Suprapubic skin (tissue), 4 donors: ENCODE results near the gene SULT1C4. TPM values are rescaled to one million over a fixed set of nuclear protein-coding genes. Genes with fewer than 3 reads are reported as not detected.

ENCODE experiments used
- DNase-seq, 2 donors: peaks; one replicate each; pipeline ENCODE4 v3.0.0-alpha.2; 2019; ENCODE audit warnings: low spot score in 2 of 2
- H3K27ac ChIP-seq: fragments of 200-600 bp; sonication (generic); one replicate; pipeline ENCODE4 v1.5.1; 2019
- H3K27me3 ChIP-seq: fragments of 200-600 bp; sonication (generic); one replicate; pipeline ENCODE4 v1.5.1; 2019
- H3K36me3 ChIP-seq: fragments of 200-600 bp; sonication (generic); one replicate; pipeline ENCODE4 v1.5.1; 2019
- H3K4me1 ChIP-seq: fragments of 200-600 bp; sonication (generic); one replicate; pipeline ENCODE4 v1.5.1; 2019
- H3K4me3 ChIP-seq: fragments of 200-600 bp; sonication (generic); one replicate; pipeline ENCODE4 v1.5.1; 2019; ENCODE audit warnings: mild to moderate bottlenecking
- H3K9me3 ChIP-seq: fragments of 200-600 bp; sonication (generic); one replicate; pipeline ENCODE4 v1.5.1; 2019
- CTCF ChIP-seq, 2 donors: fragments of 200-600 bp in 1 of 2; fragments of 450-650 bp in 1 of 2; sonication (generic) in 1 of 2; IDR thresholded peaks; one replicate each; pipeline ENCODE4 v1.5.1; 2016 to 2019; ENCODE audit warnings: antibody characterized with exemption in 2 of 2, mild to moderate bottlenecking in 1 of 2, moderate library complexity in 1 of 2
- EP300 ChIP-seq: sonication (generic); formaldehyde crosslinking; IDR thresholded peaks from one replicate; pipeline ENCODE4 v1.6.1; 2017; ENCODE audit warnings: antibody characterized with exemption
- POLR2A ChIP-seq, 2 donors: fragments of 450-650 bp; IDR thresholded peaks; one replicate each; pipeline ENCODE4 v1.6.1; 2017; ENCODE audit warnings: antibody characterized with exemption in 2 of 2, mild to moderate bottlenecking in 2 of 2, moderate library complexity in 2 of 2
- POLR2AphosphoS5 ChIP-seq, 3 donors: sonication (generic); formaldehyde crosslinking; IDR thresholded peaks; one replicate each; pipeline ENCODE4 v1.6.1; 2017; ENCODE audit warnings: antibody characterized with exemption in 3 of 3
- WGBS: methylation state at CpG from one replicate; pipeline ENCODE4 v1.1.5; 2018; 5-methylcytosine and 5-hydroxymethylcytosine counted together
- total RNA-seq, 4 donors: library from RNA; depleted of rRNA; stranded (reverse); fragments of >200 nt; gene quantifications; one replicate each; pipeline ENCODE4 v1.1.0, GENCODE V29; 2016

SULT1C4 gene
- total RNA-seq, 4 donors from 2014 or later, result 0.34 to 1.5 (median 0.48) TPM; not detected in 1

GRCh38 chr2:108436976-108437375, 59.2 kb downstream of the SULT1C4 start:
- H3K36me3 ChIP-seq, result no peaks in the 10 kb centered on the region
- no peak overlapping the region for H3K27ac ChIP-seq
- H3K27me3 ChIP-seq, result no peaks in the 10 kb centered on the region
- TF ChIP-seq CTCF (IDR thresholded peaks at IDR 0.05), result no peak
- TF ChIP-seq POLR2AphosphoS5 (IDR thresholded peaks at IDR 0.05), result no peak
- TF ChIP-seq EP300, result no peak
- TF ChIP-seq POLR2A (IDR thresholded peaks at IDR 0.05), result no peak
- no peaks in the 10 kb centered on the region for H3K4me1 ChIP-seq
- 93% methylated on average over 1 of the region's 1 CpG for whole genome bisulfite sequencing
- no peak for DNase-seq
- no peak overlapping the region for H3K4me3 ChIP-seq
- no peaks in the 10 kb centered on the region for H3K9me3 ChIP-seq

Other genes starting within 250 kb of the SULT1C4 start
- gene SULT1C3, start 138.0 kb upstream of the SULT1C4 start, total RNA-seq, result not detected
- not detected for gene SULT1C2, start 89.1 kb upstream of the SULT1C4 start, total RNA-seq
- gene GCC2, start 71.3 kb downstream of the SULT1C4 start, total RNA-seq, result 10 to 100 TPM; 11.0 to 46.7 (median 16.5) TPM
- 10 to 100 TPM; 55.5 to 87.2 (median 68.7) TPM for gene LIMS1, start 156.5 kb downstream of the SULT1C4 start, total RNA-seq